GM12801 (cell line): ENCODE results near the gene MAPKAPK2.

Experiments used
- TF ChIP-seq, protein P1 (sequence below): IDR thresholded peaks from one replicate; pipeline ENCODE4 v1.5.1; 2011; ENCODE audit warnings: control low read depth; ENCODE audit not compliant: insufficient read length; ENCODE audit errors: extremely low read depth

The MAPKAPK2 gene

DNA sequence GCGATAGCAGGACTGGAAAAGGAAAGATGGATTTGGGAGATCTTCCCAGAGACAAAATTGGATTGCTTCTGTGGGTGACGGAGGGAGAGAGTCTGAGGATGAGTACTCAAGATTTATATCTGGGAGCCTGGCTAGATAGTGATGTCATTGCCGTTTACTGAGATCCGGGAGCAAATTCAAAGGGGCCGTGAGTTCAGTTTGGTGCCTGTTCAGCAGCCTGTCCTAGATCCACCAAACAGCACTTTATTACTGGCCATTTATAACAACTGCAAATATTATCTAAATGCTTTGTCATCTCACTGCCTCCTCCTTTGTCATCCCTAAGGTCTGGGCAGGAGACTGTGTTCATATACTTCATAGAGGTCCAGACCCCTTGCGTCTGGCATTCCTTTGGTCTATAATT is 29.2 kb downstream of the MAPKAPK2 start:
- TF ChIP-seq, protein P1, sequence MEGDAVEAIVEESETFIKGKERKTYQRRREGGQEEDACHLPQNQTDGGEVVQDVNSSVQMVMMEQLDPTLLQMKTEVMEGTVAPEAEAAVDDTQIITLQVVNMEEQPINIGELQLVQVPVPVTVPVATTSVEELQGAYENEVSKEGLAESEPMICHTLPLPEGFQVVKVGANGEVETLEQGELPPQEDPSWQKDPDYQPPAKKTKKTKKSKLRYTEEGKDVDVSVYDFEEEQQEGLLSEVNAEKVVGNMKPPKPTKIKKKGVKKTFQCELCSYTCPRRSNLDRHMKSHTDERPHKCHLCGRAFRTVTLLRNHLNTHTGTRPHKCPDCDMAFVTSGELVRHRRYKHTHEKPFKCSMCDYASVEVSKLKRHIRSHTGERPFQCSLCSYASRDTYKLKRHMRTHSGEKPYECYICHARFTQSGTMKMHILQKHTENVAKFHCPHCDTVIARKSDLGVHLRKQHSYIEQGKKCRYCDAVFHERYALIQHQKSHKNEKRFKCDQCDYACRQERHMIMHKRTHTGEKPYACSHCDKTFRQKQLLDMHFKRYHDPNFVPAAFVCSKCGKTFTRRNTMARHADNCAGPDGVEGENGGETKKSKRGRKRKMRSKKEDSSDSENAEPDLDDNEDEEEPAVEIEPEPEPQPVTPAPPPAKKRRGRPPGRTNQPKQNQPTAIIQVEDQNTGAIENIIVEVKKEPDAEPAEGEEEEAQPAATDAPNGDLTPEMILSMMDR: no peak

DNA sequence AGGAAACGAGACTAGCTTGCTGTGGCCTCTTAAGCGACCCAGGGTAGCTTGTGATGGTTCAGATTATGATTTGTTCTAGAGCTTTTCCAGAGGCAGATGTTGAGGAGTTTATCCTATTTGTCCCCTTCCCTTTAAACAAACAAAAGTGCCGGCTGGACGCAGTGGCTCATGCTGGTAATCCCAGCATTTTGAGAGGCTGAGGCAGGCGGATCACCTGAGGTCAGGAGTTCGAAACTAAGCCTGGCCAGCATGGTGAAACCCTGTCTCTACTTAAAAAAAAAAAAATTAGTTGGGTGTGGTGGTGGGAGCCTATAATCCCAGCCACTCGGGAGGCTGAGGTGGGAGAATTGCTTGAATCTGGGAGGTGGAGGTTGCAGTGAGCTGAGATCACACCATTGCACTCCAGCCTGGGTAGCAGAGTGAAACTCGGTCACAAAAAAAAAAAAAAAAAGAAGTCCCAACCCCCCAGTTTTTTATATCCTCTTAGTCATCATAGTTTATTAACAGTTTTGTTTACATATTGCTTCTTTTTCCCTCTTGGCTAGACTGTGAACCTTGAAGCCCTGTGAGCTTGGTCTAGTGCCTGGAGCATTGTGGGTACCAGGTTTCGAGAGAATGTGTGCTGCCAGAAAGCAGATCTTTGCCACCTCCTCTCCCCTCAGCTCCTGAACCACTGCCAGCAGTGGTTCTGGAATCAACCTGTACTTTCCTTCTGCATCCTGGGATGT is 29.8 kb downstream of the MAPKAPK2 start:
- TF ChIP-seq, protein P1: no peak

DNA sequence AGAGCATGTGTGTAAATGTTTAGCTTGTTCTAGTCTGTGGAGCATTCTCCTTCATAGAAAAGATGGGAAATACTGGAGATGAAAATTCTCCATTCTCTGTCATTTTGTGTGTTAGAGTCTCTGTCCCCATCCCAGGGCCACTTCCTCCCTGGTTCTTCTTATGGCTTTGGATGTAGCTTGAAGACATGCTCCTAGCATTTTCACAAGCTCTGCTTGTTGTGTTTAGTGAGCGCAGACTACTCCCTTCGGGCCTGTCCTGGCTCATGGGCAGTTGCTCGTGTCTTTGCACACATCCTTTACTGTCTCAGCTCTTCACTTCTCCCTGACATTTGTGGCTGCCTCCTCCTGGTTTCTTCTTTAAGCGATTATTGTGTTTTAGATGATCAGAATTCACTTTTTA is 30.4 kb downstream of the MAPKAPK2 start:
- TF ChIP-seq, protein P1: no peak

DNA sequence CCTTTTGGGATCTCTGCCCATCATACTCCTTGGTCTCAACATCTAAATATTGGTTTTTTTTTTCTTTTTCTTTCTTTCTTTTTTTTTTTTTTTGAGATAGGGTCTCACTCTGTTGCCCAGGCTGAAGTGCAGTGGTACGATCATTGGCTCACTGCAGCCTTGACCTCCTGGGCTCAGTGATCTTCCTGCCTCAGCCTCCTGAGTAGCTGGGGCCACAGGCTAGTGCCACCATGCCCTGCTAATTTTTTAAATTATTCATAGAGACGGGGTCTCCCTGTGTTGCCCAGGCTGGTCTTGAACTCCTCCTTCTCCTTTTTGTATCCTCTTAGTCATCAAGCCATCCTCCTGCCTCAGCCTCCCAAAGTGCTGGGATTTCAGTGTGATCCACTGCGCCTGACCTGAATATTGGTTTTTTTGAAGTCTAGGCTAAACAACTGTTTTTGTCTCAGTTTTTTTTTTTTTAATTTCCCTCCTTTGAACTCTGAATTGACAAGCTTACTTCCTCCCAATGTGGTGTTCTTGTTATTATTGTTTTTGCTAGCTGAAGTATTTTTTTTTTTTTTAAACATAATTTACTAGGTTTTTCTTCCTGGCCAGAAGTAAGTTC is 30.9 kb downstream of the MAPKAPK2 start:
- TF ChIP-seq, protein P1: no peak

DNA sequence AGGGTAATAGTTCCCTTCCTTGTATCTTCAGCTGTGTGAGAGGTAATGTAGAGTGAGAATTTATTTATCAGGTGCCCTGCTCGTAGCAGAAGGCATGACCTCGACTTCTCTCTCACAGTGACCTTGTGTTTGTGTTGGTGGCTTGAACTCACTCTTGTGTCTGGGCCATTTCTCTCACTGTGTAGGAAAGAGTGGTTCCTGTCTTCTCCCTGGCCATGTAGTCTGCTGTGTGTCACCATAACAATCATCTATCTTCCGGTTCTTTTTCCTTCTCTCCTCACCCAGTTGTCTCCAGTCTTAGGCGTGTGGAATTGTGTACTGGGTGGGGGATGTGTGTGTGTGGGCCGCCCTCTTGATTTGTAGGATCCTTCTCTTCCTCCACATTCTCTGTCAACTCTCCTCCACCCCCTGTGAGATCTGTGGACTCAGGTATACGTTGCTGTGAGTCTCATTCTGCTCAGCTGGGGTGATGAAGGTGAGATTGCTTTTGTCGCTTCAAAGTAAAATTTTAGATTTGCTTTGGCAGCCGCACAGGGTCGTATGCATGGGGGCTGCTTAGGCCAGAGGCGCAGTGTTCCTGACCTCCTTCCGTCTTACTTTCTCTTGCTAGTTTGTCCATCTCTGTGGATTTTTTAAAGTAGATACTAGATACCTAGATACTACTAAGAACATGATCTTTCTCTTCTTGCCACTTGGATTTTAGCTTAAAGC is 31.6 kb downstream of the MAPKAPK2 start:
- TF ChIP-seq, protein P1: no peak

DNA sequence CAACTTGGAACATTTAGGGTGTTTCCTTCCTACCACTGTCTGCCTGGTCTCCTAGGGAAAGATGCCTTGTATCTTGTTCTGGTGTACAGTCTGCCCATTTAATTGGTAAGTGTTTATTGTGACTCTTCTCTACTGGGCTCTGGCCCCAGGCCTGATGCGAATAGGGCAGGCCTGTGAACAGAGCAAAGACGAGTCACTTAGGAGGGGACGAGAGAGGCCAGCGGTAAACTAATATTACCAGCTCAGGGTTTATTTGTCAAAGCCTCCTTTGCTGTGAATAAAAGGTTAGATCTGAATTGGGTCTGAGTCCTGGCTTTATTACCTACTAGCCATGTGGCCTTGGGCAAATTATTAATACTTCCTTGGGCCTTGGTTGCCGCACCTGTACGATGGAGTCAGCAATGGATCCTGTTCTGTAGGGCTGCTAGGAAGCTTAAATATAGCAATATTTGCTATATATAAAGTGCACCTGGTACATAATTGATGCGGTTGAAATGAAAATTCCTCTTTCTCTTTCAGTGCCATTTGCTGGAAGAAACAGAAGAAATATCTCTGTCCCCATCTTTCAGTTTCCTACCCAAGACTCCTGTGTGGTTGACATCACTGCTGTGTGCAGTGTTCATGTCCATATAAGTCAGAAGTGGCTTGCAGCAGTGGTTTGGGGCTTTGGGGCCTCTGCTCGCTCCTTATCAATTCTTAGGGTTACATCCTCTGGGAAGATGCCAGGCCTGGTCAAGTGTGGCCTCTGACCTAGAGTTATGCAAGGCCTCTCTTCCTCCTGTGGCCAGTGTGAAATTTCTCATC is 32.4 kb downstream of the MAPKAPK2 start:
- TF ChIP-seq, protein P1: no peak

DNA sequence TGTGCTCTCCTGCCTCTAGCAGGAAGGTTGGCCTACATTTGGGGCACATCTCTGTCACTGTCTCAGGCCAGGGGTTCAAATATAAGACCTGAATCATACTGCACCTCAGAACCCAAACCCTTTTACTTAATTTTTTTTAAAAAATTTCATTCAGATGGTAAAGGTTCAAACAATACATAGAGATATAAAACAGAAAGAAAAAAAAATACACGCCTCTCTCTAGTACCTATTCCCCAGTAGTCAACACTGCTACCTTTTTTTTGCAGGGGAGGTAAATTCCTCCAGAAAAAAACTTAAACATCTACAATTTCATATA is 32.9 kb downstream of the MAPKAPK2 start:
- TF ChIP-seq, protein P1: no peak
